Adrenal gland (tissue), 5 donors: ENCODE measurements around the gene TSSC4.

ENCODE experiments used
- CTCF ChIP-seq, 6 experiments: fragments of 450-650 bp in 4 of 6; fragments of 200-600 bp in 2 of 6; sonication (generic) in 1 of 6; IDR thresholded peaks; 1 replicate in 5 of 6; 2 replicates in 1 of 6; pipeline versions ENCODE4 v1.5.1 to v1.8.0; 2016 to 2021; ENCODE audit warnings: antibody characterized with exemption in 6 of 6, mild to moderate bottlenecking in 2 of 6, moderate library complexity in 1 of 6
- POLR2A ChIP-seq, 2 donors: fragments of 450-650 bp; IDR thresholded peaks; one replicate each; pipeline ENCODE4 v1.6.1; 2017; ENCODE audit warnings: antibody characterized with exemption in 2 of 2, mild to moderate bottlenecking in 2 of 2, moderate library complexity in 1 of 2
- donor health status: DM: no; HTN: no; CAD: no.

GRCh38 chr11:2432628-2433071 is 32.1 kb downstream of the TSSC4 start:
- no peak for TF ChIP-seq CTCF (IDR thresholded peaks at IDR 0.05)
- TF ChIP-seq POLR2A (IDR thresholded peaks at IDR 0.05) = no peak
